ENCODE data around the gene CD300LD.

Gene CD300LD

DNA sequence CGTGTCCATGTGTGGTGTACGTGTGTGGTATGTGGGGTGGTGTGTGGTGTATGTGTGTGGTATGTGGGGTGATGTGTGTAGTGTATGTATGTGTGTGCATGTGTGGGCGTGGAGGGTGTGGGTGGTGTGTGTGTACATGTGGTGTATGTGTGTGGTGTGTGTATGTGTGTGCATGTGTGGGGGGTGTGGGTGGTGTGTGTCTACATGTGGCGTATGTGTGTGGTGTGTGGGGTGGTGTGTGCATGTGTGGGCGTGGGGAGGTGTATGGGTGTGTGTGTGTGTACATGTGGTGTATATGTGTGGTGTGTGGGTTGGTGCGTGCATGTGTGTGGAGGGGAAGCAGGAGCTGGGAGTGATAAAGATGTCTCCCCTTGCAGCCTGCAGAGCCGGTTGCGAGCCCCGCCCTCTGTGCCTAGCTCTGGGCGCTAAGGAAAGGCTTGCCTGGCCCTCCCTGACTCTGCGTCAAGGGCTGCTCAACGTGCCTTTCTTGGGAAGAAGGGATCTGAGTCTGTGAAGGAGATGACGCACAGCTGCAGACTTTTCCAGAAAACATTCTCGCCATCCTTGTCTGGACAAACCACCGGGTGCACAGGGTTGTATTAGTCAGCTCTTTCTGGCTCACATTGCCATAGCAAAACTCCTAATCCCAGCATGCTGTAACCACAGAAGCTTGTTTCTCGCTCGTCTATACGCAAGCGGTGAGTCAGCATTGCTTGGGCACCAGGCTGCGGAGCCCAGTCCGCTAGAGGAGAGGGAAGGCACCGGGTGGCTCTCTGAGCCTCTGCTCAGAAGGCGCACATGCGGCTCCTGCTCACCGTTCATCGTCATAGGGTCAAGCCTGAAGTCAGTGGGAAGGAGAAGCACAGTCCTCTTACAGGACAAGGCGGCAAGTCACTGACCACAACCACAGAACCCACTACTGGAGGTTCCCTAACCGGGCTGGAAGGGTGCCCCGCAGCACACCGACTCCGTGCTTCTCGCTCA, 22.8 kb downstream of the CD300LD start:
- peak; percentile 99 for DNase-seq

DNA sequence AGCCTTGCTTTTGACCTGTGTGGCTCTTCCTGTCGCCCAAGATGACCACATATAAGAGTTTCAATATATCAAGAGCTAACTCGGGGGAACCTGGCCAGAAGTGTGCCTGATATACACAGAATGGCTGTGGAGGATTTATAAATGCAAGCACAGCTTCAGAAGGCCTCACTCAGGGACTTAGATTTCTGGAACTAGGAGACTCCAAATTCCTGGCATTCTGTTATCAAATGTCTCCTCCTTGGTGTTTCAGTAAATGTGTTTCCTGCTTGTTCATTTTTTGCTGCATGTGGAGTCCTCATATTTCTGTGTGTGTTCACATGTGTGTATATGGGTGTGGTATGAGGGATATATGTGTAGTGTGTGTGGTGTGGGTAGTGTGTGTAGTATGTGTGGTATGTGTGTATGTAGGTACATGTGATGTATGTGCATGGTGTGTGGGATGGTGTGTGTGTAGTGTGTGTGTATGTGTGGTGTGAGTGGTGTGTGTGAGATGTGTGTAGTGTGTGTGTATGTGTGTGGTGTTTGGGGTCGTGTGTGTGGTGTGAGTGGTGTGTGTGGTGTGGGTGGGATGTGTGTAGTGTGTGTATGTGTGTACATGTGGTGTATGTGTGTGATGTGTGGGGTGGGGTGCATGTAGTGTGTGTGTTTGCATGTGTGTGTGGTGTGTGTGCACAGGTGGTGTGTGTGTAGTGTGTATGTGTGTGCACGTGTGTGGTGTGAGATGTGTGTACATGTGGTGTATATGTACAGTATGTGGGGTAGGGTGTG, 23.8 kb downstream of the CD300LD start:
- DNase-seq, result no peak

DNA sequence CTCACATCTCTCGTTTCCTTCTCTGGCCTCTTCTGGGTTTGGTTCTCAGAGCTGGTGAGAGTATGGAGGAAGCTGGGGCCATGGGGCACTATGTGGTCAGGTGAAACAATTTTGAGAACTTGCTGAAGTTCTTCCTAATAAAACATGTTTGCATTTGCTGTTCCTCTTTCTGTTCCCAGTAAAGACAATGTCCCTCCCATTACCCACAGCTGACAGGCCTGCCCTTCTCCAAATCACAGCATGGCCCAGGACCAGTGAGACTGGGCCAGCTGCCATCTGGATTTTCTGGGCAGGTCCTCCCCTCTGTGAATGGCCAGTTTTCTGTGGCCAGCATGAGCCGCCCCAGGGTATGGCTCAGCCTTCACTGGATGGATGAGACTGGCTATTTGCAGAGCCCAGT, 24.7 kb downstream of the CD300LD start, which contains the start of gene CD300H:
Gene CD300H (minus strand): TSS at position 113 of the 400 bp plus-strand sequence.
- DNase-seq, result peak; percentile 84

DNA sequence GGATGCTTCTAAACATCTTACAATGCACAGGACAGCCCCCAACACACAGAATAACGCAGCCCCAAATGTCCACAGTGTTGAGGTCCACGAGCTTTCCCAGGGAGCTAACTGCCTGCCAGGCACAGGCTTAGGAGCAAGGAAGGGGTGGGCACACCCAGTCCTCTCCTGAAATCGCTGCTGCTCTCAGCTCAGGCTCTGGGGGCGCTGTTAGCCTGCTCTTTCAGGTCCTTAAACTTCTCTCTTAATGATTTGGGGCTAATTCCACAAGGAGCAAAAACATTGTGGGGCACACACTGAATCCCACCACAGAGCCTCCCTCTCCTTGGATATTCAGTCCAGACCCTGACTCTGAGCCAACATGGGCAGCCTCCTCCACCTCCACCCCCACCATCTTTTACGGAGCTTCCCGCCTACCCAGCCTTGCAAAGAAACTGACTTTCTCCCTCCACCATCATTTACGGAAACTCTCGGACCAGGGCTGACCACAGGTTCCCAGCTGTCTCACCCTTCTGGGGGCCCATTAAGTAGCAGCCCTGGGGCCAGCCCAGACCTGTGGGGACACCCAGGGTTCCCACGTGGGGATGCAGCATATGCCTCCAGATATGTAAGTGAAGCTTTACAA, 25.8 kb downstream of the CD300LD start:
- DNase-seq, result peak; percentile 73

DNA sequence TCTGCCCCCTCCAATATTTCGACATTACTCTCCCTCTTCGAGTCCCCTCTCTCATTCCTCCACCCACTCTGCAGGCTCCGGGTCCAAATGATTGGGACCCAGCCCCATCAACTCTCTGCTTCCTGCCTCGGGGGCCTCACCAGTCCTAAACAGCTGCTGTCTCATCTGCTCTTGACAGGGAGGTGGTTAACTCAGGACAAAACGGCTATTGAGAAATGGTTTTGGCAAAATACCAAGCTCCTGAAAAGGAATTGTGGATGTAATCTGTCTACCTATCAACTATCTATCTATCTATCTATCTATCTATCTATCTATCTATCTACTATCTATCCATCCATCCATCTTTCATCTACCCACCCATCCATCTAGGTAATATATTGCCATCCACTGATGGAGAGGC, 27.0 kb downstream of the CD300LD start:
- no peak for DNase-seq

DNA sequence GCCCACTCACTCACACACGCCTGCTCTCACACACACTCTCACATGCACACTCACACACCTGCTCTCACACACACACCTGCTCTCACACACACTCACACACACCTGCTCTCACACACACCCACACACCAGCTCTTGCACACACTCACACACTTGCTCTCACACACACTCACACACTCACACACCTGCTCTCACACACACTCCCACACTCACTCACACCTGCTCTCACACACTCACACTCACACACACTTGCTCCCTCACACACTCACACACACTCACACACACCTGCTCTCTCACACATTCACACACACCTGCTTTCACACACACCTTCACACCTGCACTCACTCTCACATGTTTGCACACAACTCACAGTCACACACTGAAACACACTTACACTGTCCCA, 28.7 kb downstream of the CD300LD start:
- DNase-seq, result no peak

DNA sequence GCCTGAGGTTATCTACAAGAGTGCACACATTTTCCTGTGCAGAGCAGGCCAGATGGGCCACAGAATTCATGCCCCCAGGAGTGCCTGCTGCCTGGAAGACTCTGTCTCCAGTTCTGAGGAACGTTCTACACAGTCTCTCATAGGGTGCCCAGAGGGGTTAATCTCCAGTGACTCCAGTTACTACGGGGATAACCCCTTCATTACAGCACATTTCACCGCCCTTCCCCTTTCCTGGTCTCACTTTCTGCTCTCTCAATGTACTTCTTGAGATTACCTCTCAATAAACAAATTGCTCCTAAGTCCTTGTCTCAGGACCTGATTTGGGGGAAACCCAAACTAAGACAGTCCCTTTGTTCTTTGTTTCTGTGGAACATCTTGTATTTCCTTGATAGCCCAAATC, 30.5 kb downstream of the CD300LD start:
- no peak for DNase-seq

DNA sequence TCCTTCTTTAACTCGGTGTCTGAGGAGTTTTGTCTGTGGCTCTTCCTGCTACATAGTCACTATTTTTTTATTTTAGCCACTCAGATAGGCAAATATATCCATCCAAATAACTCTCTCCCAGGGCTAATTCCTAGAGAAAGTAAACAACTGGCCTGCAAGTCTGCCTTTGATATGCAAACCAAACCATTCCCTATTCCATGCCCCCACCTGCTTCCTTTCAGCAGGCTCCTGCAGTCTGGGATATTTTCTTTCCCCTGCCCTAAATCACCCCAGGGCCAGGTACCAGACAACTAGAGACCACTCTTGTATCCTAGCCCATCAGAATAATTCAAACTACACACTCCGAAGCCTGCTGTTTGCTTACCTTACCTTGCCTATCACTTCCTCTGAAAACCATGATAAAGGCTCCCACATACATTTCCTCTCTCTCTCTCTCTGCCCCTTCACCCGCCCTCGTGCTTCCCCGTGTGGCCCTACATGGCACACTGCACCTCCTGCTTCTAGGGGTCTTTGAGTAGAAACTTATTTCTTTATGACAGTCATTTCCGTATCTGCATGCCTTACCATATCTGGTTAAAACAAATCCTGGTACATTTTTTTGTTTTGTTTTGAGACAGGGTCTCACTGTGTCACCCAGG, 33.1 kb downstream of the CD300LD start:
- no peak for DNase-seq

DNA sequence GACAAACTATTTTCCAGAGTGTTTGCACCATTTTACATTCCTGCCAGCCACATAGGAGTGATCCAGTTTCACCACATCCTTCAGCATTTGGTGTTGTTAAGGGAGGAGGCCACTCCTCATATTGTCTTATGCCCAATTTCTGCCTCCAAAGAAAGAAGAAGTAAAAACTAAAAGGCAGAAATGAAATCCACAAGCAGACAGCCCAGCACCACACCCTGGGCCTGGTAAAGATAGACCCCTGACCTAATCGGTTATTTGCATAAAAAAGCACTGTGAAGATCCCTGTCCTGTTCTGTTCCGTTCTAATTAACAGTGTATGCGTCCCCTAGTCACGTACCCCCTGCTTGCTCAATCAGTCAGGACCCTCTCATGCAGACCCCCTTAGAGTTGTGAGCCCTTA, 33.7 kb downstream of the CD300LD start:
- DNase-seq, result peak; percentile 48

DNA sequence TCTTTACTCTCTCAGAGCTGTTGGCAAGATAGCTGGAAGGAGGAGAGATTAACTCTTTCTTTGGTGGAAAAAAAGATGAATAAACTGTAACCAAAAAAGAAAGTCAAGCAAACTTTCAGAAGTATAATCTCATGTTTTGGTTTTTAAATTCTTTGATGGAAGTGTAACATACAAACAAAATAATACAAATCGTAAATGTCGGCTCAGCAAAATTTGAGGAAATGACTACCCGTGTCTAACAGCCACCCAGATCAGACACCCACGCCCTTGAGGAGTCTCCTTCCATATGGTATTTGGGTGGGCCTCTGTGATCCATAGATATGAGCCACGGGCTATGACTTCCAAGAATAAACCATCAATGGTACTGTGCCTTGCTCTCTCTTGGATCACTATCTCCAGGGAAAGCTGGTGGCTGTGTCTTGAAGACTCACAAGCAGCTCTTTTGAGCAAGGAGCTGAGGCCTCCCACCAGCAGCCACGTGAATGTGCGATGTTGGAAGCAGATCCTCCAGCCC, 36.6 kb downstream of the CD300LD start:
- DNase-seq, result no peak

DNA sequence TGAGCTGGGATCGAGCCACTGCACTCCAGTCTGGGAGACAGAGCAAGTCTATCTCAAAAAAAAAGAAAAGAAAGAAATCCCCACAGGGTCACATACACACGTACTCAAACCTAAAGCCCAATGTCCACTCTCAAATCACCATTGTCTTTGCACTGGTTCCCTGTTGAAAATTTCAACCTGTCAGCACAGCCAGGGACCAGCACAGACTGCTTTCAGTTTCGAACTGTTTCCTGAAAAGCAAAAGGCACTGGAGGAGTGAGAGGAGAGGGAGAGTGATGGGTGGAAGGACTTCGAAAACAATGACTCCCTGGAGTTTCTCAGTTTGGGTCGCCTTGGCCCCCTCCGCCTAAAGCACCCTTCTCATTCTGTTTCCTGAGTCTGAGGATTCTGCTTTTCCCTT, 37.2 kb downstream of the CD300LD start:
- DNase-seq, result peak; percentile 69

DNA sequence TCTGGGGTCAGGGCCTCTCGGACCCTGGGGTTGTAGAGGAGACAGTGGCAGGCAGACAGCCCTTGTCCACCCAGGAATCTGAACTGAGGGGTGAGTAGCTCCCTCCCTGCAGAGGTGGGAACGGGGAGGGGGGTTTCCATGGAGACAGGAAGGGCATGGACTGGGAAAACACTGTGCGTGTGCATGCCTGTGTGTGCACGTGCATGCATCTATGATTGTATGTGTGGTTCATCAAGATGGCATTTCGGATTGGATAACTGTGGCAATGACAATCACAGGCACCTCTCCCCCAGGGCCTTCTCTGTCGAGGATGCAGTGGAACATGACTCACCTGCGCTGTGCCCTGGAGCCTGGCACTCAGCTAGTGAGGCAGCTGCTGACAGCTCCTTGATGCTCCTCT, 40.0 kb downstream of the CD300LD start:
- DNase-seq, result no peak

DNA sequence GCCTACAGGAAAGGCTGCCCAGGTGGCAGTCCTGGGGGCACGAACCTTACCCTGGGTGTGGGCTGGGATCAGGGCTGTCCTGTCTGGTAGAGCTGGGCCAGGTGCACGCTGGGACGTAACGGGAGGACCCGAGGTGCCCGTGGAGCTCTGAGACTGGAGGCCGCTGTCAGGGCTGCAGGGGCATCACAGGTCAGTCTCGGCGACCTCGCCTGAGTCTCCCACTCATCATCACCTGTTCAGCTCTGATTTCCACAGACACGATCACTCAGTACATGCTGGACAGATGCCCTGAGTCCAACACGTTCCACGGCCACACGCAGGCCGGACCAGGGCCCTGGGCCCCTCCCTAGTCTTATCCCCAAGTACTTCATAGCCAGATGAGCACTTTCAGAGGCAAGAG, 41.5 kb downstream of the CD300LD start:
- DNase-seq, result no peak

DNA sequence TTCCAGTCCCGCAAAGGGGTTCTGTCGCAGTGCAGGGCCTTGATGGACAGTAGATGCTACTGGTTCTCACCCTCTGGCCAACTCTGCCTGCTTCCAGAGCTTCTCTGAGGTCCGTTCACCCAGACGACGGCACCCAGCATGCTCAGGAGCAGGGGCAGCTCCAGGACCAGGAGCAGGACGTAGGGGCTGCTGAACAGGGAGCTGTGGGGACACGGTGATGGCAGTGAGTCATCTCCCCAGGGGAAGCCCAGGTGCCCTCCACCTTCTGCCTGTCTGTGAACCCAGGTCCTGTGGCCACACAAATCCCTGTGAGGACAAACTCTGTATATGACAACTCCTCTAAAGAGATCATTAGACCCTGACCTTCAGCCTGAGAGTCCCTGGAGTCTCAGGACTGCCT, 42.7 kb downstream of the CD300LD start:
- no peak for DNase-seq

DNA sequence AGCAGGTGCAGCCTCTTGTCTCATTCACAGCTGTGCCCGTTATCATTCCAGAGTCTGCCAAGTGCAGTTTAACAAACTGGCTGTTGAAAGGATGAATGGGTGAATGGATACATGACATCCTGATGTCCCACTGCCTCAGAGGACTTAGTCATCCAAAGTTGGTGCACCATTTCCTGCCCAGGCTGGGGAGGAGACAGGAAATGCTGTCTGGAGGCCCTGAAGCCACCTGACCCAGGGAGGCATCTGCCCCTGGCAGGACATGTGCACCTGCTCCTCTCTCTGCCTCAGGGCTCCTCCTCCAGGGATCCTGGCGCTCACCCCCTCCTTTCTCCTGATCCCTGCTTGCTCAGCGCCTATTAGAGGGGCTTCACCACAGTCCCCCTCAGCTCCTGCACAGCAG, 44.3 kb downstream of the CD300LD start:
- no peak for DNase-seq

DNA sequence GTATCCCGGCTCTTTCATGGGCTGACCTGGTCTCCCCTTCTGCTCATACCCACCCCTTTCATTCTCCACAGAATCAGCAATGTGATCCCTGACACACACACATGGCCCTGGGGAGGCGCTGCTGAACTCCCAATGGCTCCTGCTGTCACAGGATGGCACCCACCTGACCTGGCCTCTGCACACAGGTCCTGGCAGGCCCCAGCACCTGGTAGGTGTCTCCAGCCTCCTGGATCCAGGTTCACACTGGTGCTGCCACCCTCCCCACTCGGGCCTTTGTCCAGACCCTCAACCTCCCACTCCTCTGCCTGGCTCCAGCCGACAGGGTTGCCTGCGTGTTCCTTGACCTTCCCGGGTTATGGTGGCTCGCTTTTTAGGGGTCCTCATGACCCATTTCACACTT, 44.8 kb downstream of the CD300LD start:
- DNase-seq, result no peak

DNA sequence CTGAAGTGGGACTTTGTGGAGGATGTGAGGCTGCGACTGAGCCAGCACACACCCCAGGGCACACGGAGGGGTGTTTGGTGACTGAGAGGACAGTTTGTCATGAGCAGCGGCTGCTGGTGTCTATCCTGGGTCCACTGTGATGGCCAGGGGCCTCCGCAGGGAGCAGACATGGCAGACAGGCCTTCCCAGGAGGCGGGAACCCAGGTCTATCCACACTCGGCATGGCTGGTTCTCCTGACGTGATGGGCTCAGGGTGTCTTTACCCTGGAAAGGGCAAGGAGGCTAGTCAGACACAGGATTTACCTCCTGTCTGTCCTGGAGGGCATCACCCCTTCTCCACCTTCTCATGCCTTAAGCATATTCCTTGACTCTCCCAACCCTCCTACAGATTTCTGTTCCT, 45.5 kb downstream of the CD300LD start:
- DNase-seq, result no peak

DNA sequence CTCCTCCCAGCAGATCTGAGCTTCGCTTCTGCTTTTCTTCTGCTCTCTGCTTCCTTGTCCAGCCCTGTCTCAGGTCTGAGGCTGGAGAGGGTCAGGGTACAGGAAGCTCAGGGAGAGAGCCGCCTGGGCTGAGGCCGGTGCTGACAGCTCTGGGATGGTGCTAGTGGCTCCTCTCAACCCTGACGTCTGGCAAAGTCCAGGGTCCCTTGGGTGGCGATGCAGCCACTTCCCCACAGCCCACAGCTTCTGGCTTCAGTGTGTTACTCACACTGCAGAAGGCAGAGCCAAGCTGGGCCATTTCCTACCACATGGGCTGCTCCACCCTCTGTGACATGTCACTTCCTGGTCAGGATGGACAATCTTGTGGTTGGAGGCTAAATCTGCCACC, 46.2 kb downstream of the CD300LD start, which contains the start of gene CD300C:
Gene CD300C (minus strand): TSS at position 273 of the 388 bp plus-strand sequence. CDS start 333 bp downstream, outside the sequence.
- peak; percentile 91 for DNase-seq

DNA sequence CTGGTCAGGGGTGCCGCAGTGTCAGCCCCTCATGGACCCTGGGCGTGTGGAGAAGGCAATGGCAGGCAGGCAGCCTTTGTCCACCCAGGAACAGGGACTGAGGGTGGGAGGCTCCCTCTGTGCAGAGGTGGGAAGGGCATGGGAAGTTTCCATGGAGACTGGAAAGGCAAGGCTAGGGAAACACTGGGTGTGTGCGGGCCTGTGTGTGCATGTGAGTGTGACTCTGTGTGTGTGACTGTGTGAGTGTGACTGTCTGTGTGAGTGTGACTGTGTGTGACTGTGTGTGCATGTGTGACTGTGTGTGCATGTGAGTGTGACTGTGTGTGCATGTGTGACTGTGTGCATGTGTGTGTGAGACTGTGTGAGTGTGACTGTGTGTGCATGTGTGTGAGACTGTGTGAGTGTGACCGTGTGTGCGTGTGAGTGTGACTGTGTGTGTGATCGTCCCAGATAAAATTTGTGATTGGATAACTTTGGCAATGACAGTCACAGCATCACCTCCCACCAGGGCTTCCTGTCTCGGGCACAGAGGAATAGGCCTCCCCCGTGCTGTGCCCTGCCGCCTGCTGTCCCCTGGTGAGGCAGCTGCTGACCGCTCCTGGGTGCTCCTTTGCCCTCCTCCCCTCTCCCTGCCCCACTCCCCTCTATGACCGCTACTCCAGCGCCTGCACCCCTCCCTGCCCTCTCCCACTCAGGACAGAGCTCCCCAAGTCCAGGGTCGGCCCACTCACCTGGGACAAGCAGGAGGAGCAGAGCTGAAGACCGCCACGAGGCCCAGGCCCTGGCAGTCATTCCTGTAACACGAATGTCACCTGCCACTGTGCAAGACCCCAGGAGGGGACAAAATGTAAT, 46.9 kb downstream of the CD300LD start:
- peak; percentile 48 for DNase-seq

DNA sequence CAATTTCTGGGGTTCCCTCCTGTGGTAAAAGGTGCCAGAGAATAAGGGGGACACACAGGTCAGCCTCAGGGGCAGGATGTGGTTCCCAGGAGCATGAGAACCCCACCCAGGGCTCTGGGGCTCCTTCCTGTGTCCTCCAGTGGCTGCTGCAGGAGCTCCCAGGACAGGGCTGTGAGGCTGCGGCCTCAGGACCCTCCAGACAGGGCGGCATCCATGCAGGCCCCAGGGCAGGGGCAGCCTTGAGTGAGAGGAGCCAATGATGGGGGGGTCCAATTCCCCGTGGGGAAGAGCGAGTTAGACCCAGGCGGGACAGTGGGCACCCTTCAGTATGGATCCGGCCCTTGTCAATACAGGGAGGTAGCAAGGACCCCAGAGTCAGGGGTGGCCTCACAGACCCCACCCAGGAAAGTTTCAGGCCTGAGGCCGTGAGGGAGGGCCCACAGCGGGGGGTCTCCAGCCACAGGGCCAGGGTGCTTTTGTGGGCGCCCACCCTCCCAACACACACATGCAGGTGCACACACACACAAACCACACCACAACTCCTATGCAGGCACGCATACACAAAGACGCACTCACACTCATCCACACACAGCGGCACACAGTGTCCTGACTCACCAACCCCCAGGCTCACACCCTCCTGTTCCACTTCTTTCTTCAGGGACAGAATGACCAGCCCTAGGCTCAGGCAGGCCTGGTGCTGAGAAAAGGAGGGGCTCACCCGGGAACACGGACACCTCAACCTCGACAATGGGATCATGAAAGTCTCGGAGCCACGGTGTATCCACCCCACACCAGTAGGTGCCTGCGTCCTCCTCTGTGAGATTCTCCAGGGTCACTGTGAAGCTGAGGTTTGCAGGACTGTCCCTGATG, 48.0 kb downstream of the CD300LD start:
- DNase-seq, result no peak

DNA sequence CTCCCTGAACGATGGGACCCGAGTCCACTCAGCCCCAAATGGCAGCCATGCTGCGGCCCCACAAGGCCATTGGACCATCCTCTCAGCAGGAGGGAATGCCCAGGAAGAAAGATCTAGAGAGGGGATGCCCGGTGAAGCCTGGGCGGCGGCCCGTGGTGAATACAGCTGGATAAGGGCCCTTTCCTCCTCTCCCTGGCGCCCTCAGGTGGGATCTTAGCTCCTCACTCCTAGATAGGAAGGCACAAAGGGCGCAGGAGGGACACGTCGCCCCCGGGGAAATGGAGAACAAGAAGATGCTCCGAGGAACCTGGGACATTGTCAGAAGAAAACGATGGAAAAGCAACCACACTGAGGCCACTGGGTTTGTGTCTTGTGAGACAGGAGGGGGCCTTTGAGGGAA, 48.7 kb downstream of the CD300LD start:
- no peak for DNase-seq
